ENCODE measurements around the gene USP11. TPM values are rescaled to one million over a fixed set of nuclear protein-coding genes. Genes with fewer than 3 reads are reported as not detected.
"Not testable (repeated sequence)": the region's sequence is repeated elsewhere in the genome, so short reads cannot be mapped to it uniquely, and the experiment has no call there.

The USP11 gene
- total RNA-seq, 4 donors from 2014 or later: 23.3 to 44.1 (median 38.2) TPM

DNA sequence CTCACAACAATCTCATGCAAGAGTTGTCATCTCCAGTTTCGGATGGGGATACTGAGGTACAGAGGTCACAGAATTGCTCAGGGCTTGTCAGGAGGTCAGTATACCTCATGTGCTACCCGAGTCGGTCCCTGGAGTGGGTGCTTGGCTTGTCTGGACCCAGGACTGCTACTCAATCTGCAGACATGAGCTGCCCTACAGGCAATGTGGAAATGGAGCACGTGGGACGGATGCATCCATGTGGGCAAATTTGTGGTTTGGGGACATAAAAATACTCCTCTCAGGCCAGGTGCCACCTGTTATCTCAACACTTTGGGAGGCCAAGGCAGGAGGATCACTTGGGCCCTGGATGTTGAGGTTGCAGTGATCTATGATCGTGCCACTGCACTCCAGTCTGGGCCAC lies 15.8 kb downstream of the USP11 start:
- no peak for DNase-seq (ENCODE audit: extremely low spot score)
- no peak overlapping the region for H3K27ac ChIP-seq (replicated peaks in 1 of 4)
- intact Hi-C loops (cut with DNase I): no loop called here
- TF ChIP-seq POLR2AphosphoS5 (IDR thresholded peaks at IDR 0.05) (no peak), CTCF (IDR thresholded peaks at IDR 0.05) (no peak), POLR2A (IDR thresholded peaks at IDR 0.05; ENCODE audit: low read depth) (no peak), EP300 (IDR thresholded peaks at IDR 0.05) (no peak)
- 79% methylated on average over 4 of the region's 6 CpGs for WGBS
- H3K27me3 ChIP-seq: no peaks in the 10 kb centered on the region
- H3K4me3 ChIP-seq: no peak overlapping the region
- no peaks in the 10 kb centered on the region for H3K4me1 ChIP-seq
- H3K9me3 ChIP-seq: peaks cover 0 to under 1% (median 0%) of the 10 kb centered on the region in 4 donors
- H3K36me3 ChIP-seq: peaks cover 0 to 38% (median 32%) of the 10 kb centered on the region in 4 donors

GRCh38 chrX:47250017-47250347 lies 17.2 kb downstream of the USP11 start:
- DNase-seq (ENCODE audit: extremely low spot score): no peak
- Histone ChIP-seq H3K4me1 (no peaks in the 10 kb centered on the region), H3K27ac (replicated peaks in 1 of 4) (no peak overlapping the region), H3K36me3 (peaks cover 0 to 24% (median 22%) of the 10 kb centered on the region in 4 donors), H3K27me3 (no peaks in the 10 kb centered on the region), H3K4me3 (no peak overlapping the region), H3K9me3 (peaks cover 0 to 5% (median 0%) of the 10 kb centered on the region in 4 donors)
- intact Hi-C loops (cut with DNase I): no loop called here
- TF ChIP-seq EP300 (IDR thresholded peaks at IDR 0.05): no peak
- TF ChIP-seq POLR2AphosphoS5 (IDR thresholded peaks at IDR 0.05): no peak
- TF ChIP-seq POLR2A (IDR thresholded peaks at IDR 0.05; ENCODE audit: low read depth): no peak
- no peak for TF ChIP-seq CTCF (IDR thresholded peaks at IDR 0.05)
- 86% methylated on average over 6 of the region's 6 CpGs for WGBS

- H3K27me3 ChIP-seq; intact Hi-C loops (cut with DNase I); H3K4me3 ChIP-seq; H3K9me3 ChIP-seq; H3K4me1 ChIP-seq; DNase-seq (ENCODE audit: extremely low spot score); H3K36me3 ChIP-seq; H3K27ac ChIP-seq (replicated peaks in 1 of 4): not testable (repeated sequence)
- WGBS: 96% methylated on average over 12 of the region's 12 CpGs
Measured at GRCh38 chrX:47257620-47258019, 24.8 kb downstream of the USP11 start.

- Histone ChIP-seq H3K36me3 (no peaks in the 10 kb centered on the region), H3K9me3 (no peaks in the 10 kb centered on the region), H3K4me1 (no peaks in the 10 kb centered on the region), H3K27ac (replicated peaks in 1 of 4) (no peak overlapping the region), H3K27me3 (no peaks in the 10 kb centered on the region), H3K4me3 (no peak overlapping the region)
- TF ChIP-seq POLR2A (IDR thresholded peaks at IDR 0.05; ENCODE audit: low read depth) (no peak), CTCF (IDR thresholded peaks at IDR 0.05) (no peak), POLR2AphosphoS5 (IDR thresholded peaks at IDR 0.05) (no peak), EP300 (IDR thresholded peaks at IDR 0.05) (no peak)
- intact Hi-C loops (cut with DNase I): no loop called here
- no peak for DNase-seq (ENCODE audit: extremely low spot score)
- WGBS: 55% methylated on average over 7 of the region's 7 CpGs
Measured at GRCh38 chrX:47264483-47265173, 31.8 kb downstream of the USP11 start.

DNA sequence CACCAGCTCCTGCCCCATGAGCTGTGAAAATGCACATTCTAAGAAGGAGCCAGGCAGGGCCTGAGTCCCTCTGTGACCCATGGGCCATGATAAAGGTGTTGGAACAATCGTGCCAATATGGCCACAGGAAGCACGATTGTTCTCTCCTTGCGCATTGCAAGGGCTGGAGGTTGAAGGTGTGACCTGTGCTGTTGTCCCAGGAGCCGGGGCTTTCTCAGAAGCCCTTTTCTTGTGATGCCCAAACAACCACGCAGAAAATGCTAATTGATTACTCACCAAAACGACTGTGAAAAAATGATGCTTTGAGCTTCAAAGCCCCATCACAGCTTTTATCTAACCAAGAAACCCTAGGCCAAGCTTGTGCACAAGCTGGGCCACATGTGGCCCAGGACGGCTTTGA lies 33.8 kb downstream of the USP11 start:
- DNase-seq (ENCODE audit: extremely low spot score): no peak
- TF ChIP-seq POLR2A (IDR thresholded peaks at IDR 0.05; ENCODE audit: low read depth) (no peak), POLR2AphosphoS5 (IDR thresholded peaks at IDR 0.05) (no peak), CTCF (IDR thresholded peaks at IDR 0.05) (no peak), EP300 (IDR thresholded peaks at IDR 0.05) (no peak)
- 81% methylated on average over 6 of the region's 7 CpGs for WGBS
- Histone ChIP-seq H3K9me3 (no peaks in the 10 kb centered on the region), H3K4me1 (no peaks in the 10 kb centered on the region), H3K36me3 (no peaks in the 10 kb centered on the region), H3K4me3 (no peak overlapping the region), H3K27me3 (no peaks in the 10 kb centered on the region), H3K27ac (replicated peaks in 1 of 4) (no peak overlapping the region)
- intact Hi-C loops (cut with DNase I): no loop called here
